HG03159 (cell line): ENCODE measurements around the gene DES.

Experiments
- ATAC-seq: cut with Tn5 transposase; IDR thresholded peaks from one replicate; pipeline ENCODE4 v1.9.1; 2021; ENCODE audit warnings: mild to moderate bottlenecking, moderate library complexity; ENCODE audit not compliant: unreplicated experiment

The DES gene

DNA sequence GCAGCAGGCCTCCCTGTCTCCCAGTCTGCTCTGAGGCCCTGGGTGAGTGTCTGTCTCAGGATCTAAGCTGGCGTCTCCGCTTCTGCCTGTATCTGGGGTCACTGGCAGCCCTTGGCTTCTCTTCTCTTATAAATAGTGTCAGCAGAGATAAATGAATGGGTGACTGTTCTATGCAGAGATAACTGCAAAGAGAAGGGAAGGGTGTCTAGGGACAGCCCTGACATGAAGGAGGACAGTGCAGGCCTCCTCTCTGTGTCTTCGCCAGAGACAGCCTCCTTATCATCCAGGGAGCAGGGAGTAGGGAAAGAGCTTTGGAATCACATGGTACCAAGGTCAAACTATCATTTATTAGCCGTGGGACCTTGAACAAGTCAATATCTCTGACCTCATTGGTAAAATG lies 52.3 kb downstream of the DES start:
- no peak for ATAC-seq

DNA sequence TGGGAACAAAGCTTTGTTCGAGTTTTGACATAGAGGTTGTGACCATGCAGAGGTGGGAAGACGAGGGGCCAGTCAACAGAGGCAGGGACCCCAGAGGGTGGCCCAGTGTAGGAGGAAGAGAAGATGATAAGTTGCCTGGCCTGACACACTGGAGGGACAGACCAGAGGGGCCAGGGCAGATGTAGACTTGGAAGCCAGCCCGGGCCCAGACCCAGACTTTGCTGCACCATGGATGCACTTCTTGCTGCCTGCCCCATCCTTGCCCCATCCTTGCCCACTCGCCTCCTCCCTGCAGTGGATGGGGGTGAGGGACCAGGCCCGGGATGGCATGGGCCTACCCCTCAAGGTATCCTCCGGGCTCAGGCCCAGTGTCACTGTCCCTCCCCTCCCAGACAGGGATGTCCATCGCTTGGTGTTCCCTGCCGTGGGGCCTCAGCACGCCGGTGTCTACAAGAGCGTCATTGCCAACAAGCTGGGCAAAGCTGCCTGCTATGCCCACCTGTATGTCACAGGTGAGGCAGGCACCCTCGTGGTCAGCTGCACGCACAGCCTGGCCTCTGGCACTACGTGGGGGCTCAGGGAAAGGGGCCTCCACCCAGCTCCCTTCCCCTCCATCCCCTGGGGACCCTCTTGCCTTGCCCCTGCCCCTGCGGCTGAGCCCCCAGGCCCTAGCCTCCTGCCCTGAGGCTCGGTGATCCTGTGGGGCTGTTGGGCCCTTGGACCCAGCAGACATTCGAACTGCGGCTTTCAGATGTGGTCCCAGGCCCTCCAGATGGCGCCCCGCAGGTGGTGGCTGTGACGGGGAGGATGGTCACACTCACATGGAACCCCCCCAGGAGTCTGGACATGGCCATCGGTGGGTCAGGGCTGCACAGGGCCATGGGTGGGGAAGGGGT lies 53.5 kb downstream of the DES start:
- ATAC-seq: no peak

DNA sequence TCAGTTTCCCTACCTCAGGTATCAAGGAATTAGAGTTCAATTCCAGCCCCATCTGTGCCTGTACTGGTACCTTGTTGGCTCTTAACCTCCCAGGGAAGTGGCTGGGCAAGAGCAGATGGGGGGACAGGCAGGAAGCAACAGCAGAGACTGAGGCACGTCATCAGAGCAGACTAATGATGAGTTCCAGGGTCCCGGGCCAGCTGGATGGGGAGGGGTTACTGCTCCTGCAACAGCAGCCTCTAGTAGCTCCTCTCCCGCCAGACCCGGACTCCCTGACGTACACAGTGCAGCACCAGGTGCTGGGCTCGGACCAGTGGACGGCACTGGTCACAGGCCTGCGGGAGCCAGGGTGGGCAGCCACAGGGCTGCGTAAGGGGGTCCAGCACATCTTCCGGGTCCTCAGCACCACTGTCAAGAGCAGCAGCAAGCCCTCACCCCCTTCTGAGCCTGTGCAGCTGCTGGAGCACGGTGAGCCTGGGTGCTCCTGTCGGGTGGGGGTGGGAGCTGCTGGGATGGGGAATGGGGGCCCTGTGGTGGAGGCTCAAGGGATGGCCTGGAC lies 54.5 kb downstream of the DES start:
- ATAC-seq: no peak

DNA sequence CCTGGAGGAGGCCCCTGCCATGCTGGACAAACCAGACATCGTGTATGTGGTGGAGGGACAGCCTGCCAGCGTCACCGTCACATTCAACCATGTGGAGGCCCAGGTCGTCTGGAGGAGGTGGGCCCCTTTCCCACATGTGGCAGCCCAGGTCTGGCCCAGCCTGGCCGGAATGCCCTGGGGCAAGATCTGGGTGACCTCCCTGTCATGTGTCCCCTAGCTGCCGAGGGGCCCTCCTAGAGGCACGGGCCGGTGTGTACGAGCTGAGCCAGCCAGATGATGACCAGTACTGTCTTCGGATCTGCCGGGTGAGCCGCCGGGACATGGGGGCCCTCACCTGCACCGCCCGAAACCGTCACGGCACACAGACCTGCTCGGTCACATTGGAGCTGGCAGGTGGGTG lies 55.3 kb downstream of the DES start:
- ATAC-seq: no peak

DNA sequence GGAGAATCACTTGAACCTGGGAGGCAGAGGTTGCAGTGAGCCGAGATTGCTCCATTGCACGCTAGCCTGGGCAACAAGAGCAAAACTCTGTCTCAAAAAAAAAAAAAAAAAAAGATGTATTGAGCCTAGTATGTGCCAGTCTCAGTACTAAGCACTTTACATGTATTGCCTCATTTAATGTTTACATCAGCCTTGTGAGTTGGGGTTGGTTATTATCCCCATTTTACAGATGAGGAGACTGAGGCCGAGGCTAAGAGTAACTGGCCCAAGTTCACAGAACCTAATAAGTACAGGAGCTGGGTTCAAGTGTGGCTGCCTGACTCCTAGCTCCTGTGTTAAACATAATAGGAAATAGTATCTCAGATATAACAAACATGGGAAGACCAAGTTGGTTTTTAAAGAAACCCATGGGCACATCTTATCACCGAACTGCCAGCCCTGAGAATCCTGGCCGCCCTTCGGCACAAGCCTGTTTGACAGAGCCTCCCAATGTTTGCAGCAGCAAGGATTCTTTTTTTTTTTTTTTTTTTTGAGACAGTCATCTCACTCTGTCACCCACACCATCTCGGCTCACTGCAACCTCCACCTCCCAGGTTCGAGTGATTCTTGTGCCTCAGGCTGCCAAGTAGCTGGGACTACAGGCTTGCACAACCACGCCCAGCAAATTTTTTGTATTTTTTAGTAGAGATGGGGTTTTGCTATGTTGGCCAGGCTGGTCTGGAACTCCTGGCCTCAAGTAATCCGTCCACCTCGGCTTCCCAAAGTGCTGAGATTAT lies 56.3 kb downstream of the DES start:
- ATAC-seq: no peak

DNA sequence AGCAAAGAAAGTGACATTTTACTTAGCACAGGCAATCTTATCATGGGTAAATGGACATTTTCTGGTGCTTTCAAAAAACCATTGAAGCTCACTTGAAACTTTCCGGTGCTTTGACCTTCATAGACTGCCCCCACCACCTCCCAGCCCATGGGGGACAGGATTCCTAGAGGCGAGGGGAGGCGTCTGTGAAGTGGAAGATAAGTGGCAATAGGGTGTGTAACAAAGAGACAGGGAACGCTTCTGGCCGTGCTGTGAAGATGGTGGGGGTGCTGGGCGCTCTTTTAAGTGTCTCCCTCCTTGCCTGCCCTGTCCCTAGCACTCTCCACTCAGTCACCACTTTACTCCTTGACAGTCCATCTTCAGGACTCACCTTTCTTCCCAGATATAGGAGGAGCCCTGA lies 57.1 kb downstream of the DES start:
- ATAC-seq: no peak

DNA sequence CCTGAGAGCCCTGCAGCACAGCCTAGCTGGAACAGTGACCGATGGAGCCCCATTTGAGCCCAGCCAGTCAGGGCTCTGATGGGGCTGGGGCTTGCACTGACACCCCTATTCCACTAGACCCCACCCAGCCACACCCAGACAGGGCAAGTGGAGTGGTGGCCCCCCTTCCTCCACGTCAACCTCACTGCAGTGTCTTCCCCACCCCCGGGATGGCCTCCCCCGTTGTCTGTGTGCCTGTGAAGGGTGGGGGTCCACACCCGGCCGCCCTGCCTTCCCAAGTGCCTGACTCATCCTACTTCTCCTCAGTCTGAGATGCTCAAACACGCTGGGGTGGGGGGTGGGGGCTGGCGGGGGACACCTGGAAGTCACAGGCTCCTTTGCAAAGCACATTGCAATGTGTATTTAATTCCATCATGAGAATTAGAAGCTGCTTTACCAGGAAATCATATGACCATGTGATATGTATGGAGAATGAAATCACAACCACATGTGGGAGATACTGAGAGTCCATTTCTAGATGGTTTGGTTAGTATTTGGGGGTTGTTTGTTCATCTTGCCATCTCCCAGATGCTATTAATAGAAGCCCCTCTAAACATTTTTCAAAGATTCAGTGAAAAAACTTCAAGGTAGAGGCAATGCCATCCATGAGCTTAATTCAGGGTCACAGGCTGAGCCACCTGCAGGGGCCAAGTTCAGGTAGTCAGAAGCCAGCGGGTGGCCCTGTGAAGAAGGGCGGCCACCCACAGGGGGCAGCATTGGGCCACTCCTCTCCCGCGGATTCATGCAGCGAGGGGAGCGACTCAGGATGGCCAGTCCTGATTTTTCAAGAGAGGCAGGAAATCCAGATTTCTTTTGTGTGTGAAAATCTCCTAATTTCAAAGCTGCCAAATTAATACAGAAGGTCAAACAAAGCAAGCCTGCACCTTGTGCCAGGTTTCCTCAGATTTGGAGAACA lies 57.8 kb downstream of the DES start:
- ATAC-seq: peak; percentile 62
